ENCODE measurements around the gene TGFA. TPM values are rescaled to one million over a fixed set of nuclear protein-coding genes. Genes with fewer than 3 reads are reported as not detected.

TGFA gene
- total RNA-seq, 1 experiment from 2014 or later = 22.5 TPM

DNA sequence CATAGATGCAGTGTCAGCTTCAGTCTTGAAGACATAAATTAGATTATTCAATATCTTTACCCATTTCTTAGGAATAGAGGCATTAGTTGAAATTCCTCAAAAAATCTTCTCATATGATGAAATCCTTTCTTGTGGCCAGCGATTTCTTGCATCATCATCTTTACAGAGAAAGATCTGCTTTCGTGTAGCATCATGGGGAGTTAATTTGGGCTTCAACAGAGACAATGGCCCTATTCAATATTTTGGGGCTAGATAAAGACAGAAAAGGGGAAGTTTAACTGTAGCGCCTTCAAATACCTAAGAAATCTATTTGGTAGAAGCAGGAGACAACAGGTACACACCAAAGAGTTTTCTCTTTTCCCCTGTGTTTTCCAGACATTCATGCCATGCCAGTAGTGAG, 73.8 kb downstream of the TGFA start:
- no peaks in the 10 kb centered on the region for H3K27me3 Mint-ChIP-seq (ENCODE audit: insufficient read depth, unreplicated experiment)
- intact Hi-C loops (cut with micrococcal nuclease) = no loop called here
- no TSS peak for BruUV-seq (replicated peaks)
- TF ChIP-seq, protein P1, sequence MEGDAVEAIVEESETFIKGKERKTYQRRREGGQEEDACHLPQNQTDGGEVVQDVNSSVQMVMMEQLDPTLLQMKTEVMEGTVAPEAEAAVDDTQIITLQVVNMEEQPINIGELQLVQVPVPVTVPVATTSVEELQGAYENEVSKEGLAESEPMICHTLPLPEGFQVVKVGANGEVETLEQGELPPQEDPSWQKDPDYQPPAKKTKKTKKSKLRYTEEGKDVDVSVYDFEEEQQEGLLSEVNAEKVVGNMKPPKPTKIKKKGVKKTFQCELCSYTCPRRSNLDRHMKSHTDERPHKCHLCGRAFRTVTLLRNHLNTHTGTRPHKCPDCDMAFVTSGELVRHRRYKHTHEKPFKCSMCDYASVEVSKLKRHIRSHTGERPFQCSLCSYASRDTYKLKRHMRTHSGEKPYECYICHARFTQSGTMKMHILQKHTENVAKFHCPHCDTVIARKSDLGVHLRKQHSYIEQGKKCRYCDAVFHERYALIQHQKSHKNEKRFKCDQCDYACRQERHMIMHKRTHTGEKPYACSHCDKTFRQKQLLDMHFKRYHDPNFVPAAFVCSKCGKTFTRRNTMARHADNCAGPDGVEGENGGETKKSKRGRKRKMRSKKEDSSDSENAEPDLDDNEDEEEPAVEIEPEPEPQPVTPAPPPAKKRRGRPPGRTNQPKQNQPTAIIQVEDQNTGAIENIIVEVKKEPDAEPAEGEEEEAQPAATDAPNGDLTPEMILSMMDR (IDR thresholded peaks at IDR 0.05; ENCODE audit: unreplicated experiment) = no peak
- CTCF ChIA-PET = interaction anchor here (0.6 kb wide), 2 partner anchors 14 to 21 kb away, joined by 5 read pairs; no protein-coding TSS in a partner anchor
- H3K36me3 Mint-ChIP-seq (ENCODE audit: insufficient read depth, unreplicated experiment) = no peaks in the 10 kb centered on the region
- no peaks in the 10 kb centered on the region for H3K9me3 Mint-ChIP-seq (ENCODE audit: unreplicated experiment)
- DNase-seq (ENCODE audit: unreplicated experiment) = no peak
- no peaks in the 10 kb centered on the region for H3K4me1 Mint-ChIP-seq (ENCODE audit: insufficient read depth, unreplicated experiment)
- H3K4me3 Mint-ChIP-seq (ENCODE audit: unreplicated experiment) = no peak overlapping the region
- H3K27ac Mint-ChIP-seq (ENCODE audit: low read depth, unreplicated experiment) = no peak overlapping the region
- POLR2A ChIA-PET = no interaction called here

DNA sequence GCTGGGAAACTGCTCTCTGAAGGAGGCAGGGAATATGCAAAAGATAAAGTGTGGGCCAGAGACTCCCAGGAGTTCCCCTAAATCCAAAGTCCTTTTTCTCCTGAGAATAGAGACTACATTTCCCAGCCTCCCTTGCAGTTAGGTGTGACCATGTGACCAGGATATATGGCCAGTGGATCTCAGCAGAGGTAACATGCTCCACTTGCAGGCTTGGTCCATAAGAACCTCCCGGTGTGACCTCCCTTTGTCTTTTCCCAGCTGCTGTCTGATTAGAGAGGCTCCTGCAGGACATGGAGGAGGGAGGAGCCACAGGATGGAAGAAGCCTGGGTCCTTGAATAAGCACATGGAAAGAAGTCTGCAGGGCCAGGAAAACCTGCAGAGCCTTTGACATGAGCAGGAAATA, 76.2 kb downstream of the TGFA start:
- Mint-ChIP-seq H3K4me3 (ENCODE audit: unreplicated experiment) (no peak overlapping the region), H3K27me3 (ENCODE audit: insufficient read depth, unreplicated experiment) (no peaks in the 10 kb centered on the region), H3K36me3 (ENCODE audit: insufficient read depth, unreplicated experiment) (no peaks in the 10 kb centered on the region), H3K4me1 (ENCODE audit: insufficient read depth, unreplicated experiment) (no peaks in the 10 kb centered on the region), H3K9me3 (ENCODE audit: unreplicated experiment) (no peaks in the 10 kb centered on the region), H3K27ac (ENCODE audit: low read depth, unreplicated experiment) (no peak overlapping the region)
- no TSS peak for BruUV-seq (replicated peaks)
- TF ChIP-seq, protein P1 (IDR thresholded peaks at IDR 0.05; ENCODE audit: unreplicated experiment) = no peak
- no peak for DNase-seq (ENCODE audit: unreplicated experiment)
- intact Hi-C loops (cut with micrococcal nuclease) = no loop called here
- ChIA-PET CTCF (no interaction called here), POLR2A (no interaction called here)

DNA sequence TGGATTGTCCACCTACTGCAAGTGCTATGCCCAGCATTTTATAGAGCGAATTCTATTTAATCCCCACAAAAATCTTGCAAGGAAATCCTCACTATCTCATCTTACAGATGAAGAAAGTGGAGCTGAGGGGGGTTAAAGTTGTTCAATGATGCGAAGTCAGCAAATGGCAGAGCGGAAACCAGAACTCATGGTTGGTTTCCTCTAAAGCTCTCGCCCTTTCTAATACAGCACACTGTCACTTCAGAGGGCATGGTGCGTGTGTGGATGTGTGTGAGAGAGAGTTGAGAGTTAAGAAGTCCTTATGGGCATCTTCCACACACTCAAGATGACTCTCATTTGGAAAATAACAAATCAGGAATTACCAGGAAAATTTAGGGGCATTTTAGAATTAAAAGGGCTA, 78.4 kb downstream of the TGFA start:
- no peak overlapping the region for H3K27ac Mint-ChIP-seq (ENCODE audit: low read depth, unreplicated experiment)
- TF ChIP-seq, protein P1 (IDR thresholded peaks at IDR 0.05; ENCODE audit: unreplicated experiment) = no peak
- no peak for DNase-seq (ENCODE audit: unreplicated experiment)
- no peaks in the 10 kb centered on the region for H3K27me3 Mint-ChIP-seq (ENCODE audit: insufficient read depth, unreplicated experiment)
- H3K4me3 Mint-ChIP-seq (ENCODE audit: unreplicated experiment) = no peak overlapping the region
- H3K4me1 Mint-ChIP-seq (ENCODE audit: insufficient read depth, unreplicated experiment) = no peaks in the 10 kb centered on the region
- ChIA-PET CTCF (interaction anchor here (0.7 to 1.2 kb wide), 4 partner anchors 17 to 172 kb away, joined by 3 to 5 read pairs (median 4); no protein-coding TSS in a partner anchor), POLR2A (interaction anchor here (1.2 kb wide), 1 partner anchor 18 kb away, joined by 3 read pairs; no protein-coding TSS in a partner anchor)
- H3K36me3 Mint-ChIP-seq (ENCODE audit: insufficient read depth, unreplicated experiment) = no peaks in the 10 kb centered on the region
- no peaks in the 10 kb centered on the region for H3K9me3 Mint-ChIP-seq (ENCODE audit: unreplicated experiment)
- no TSS peak for BruUV-seq (replicated peaks)
- intact Hi-C loops (cut with micrococcal nuclease) = no loop called here

DNA sequence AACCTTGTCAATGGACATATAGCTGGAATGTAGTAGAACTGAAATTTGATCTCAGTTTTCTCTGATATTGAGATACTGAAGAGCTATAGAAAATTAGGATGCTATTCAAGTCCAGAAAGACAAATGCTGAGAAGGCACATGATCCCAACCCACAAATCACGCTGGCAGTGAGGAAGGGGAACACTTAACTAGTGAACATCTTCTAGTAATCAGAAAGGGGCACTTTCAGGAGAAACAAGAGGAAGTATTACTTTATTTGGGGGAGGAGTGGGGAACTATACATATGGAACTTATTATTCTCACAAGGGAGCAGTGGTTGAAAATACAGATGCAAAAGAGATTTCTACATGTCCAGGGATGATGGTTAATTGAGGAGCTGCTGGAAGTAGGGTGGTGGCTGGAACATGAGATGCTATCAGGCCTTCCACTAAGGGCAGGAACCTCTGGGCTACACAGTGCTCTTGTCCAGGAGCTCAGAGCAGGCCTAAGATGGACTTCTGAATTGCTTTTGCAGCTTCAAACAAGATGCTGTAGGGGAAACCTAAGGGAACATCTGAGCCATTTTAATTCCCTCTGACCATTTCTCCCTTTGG, 79.3 kb downstream of the TGFA start:
- no peak overlapping the region for H3K4me3 Mint-ChIP-seq (ENCODE audit: unreplicated experiment)
- no peaks in the 10 kb centered on the region for H3K4me1 Mint-ChIP-seq (ENCODE audit: insufficient read depth, unreplicated experiment)
- ChIA-PET CTCF (interaction anchor here (1.0 to 1.2 kb wide), 3 partner anchors 16 to 173 kb away, joined by 3 to 4 read pairs (median 3); no protein-coding TSS in a partner anchor), POLR2A (no interaction called here)
- H3K9me3 Mint-ChIP-seq (ENCODE audit: unreplicated experiment) = no peaks in the 10 kb centered on the region
- no peak overlapping the region for H3K27ac Mint-ChIP-seq (ENCODE audit: low read depth, unreplicated experiment)
- TF ChIP-seq, protein P1 (IDR thresholded peaks at IDR 0.05; ENCODE audit: unreplicated experiment) = no peak
- no TSS peak for BruUV-seq (replicated peaks)
- no peaks in the 10 kb centered on the region for H3K27me3 Mint-ChIP-seq (ENCODE audit: insufficient read depth, unreplicated experiment)
- DNase-seq (ENCODE audit: unreplicated experiment) = no peak
- intact Hi-C loops (cut with micrococcal nuclease) = no loop called here
- peaks cover 1% of the 10 kb centered on the region for H3K36me3 Mint-ChIP-seq (ENCODE audit: insufficient read depth, unreplicated experiment)

Data from MCF 10A (cell line).